Mesendoderm (in vitro differentiated cells): ENCODE results near the gene NLRC5.
"Not testable (repeated sequence)": the region's sequence is repeated elsewhere in the genome, so short reads cannot be mapped to it uniquely, and the experiment has no call there.

Experiments
- DNase-seq: peaks from one replicate; pipeline ENCODE4 v3.0.0; 2013
- H2AK5ac ChIP-seq: 2 replicates; pipeline ENCODE4 v1.6.1; 2013; ENCODE audit warnings: low read length, inconsistent platforms
- H2BK120ac ChIP-seq: 2 replicates; pipeline ENCODE4 v1.6.1; 2013; ENCODE audit warnings: low read depth, mild to moderate bottlenecking, low read length, moderate library complexity, mixed read lengths
- H2BK15ac ChIP-seq: replicated peaks from 2 replicates; pipeline ENCODE4 v1.6.1; 2013; ENCODE audit warnings: low read depth, mild to moderate bottlenecking, moderate library complexity
- H2BK5ac ChIP-seq: 2 replicates; pipeline ENCODE4 v1.6.1; 2013; ENCODE audit warnings: low read length, inconsistent platforms
- H3K18ac ChIP-seq: 2 replicates; pipeline ENCODE4 v1.6.1; 2013; ENCODE audit warnings: mild to moderate bottlenecking, low read length, mixed read lengths
- H3K23ac ChIP-seq: one replicate; pipeline ENCODE4 v1.6.1; 2013; ENCODE audit warnings: low read length
- H3K27ac ChIP-seq: 2 replicates; pipeline ENCODE4 v1.5.1; 2013; ENCODE audit warnings: low read depth, mild to moderate bottlenecking, inconsistent platforms, low read length, moderate library complexity
- H3K27me3 ChIP-seq: 2 replicates; pipeline ENCODE4 v1.6.1; 2013; ENCODE audit warnings: low read length, control low read depth, mild to moderate bottlenecking, inconsistent platforms; ENCODE audit not compliant: insufficient read depth, poor library complexity
- H3K36me3 ChIP-seq: 2 replicates; pipeline ENCODE4 v1.6.1; 2013; ENCODE audit warnings: low read length, inconsistent platforms; ENCODE audit not compliant: control insufficient read depth, insufficient read depth
- H3K4ac ChIP-seq: one replicate; pipeline ENCODE4 v1.6.1; 2013; ENCODE audit warnings: low read depth, mild to moderate bottlenecking, low read length, moderate library complexity
- H3K4me1 ChIP-seq: 2 replicates; pipeline ENCODE4 v1.6.1; 2013; ENCODE audit warnings: low read depth, low read length, inconsistent platforms; ENCODE audit not compliant: control insufficient read depth
- H3K4me2 ChIP-seq: 2 replicates; pipeline ENCODE4 v1.6.1; 2013; ENCODE audit warnings: low read length
- H3K4me3 ChIP-seq: 2 replicates; pipeline ENCODE4 v1.5.1; 2013; ENCODE audit warnings: mild to moderate bottlenecking, low read length
- H3K56ac ChIP-seq: one replicate; pipeline ENCODE4 v1.6.1; 2013; ENCODE audit warnings: low read length
- H3K79me1 ChIP-seq: 2 replicates; pipeline ENCODE4 v1.6.1; 2013; ENCODE audit warnings: low read length, inconsistent platforms
- H3K79me2 ChIP-seq: 2 replicates; pipeline ENCODE4 v1.6.1; 2013; ENCODE audit warnings: mild to moderate bottlenecking, low read length; ENCODE audit not compliant: control insufficient read depth, insufficient read depth
- H3K9ac ChIP-seq: 2 replicates; pipeline ENCODE4 v1.6.1; 2013; ENCODE audit warnings: low read length, inconsistent platforms
- H4K5ac ChIP-seq: one replicate; pipeline ENCODE4 v1.6.1; 2013; ENCODE audit warnings: low read length
- H4K8ac ChIP-seq: one replicate; pipeline ENCODE4 v1.6.1; 2013; ENCODE audit warnings: low read depth, mild to moderate bottlenecking, control low read depth, low read length, moderate library complexity
- WGBS: extraction: QIAGEN DNeasy Blood & Tissue Kit; methylation state at CpG from one replicate; pipeline ENCODE4 v1.1.7; 2013; ENCODE audit warnings: low lambda C conversion rate, missing lambda C conversion rate; ENCODE audit not compliant: insufficient coverage; ENCODE audit errors: extremely low coverage; 5-methylcytosine and 5-hydroxymethylcytosine counted together

Gene NLRC5

GRCh38 chr16:56990407-56991286 lies 1.3 kb downstream of the NLRC5 start:
- Histone ChIP-seq H3K4me1 (no peaks in the 10 kb centered on the region), H3K4me3 (no peak overlapping the region)

GRCh38 chr16:56992431-56992830 lies 3.1 kb downstream of the NLRC5 start:
- not testable (repeated sequence) for H3K36me3 ChIP-seq, H3K23ac ChIP-seq, H3K56ac ChIP-seq, H3K18ac ChIP-seq, DNase-seq, H3K4me2 ChIP-seq, H2AK5ac ChIP-seq, H4K5ac ChIP-seq, H2BK5ac ChIP-seq, H3K4me3 ChIP-seq, H3K27ac ChIP-seq, H2BK120ac ChIP-seq, H3K79me2 ChIP-seq, H4K8ac ChIP-seq, H3K4me1 ChIP-seq, H3K4ac ChIP-seq, H3K79me1 ChIP-seq, H2BK15ac ChIP-seq, H3K27me3 ChIP-seq, H3K9ac ChIP-seq
- WGBS = no CpG with 5 or more reads among the region's 1 CpG

More at GRCh38 chr16:56990407-56991286, 1.3 kb downstream of the NLRC5 start:
- H3K23ac ChIP-seq = no peak overlapping the region
- no peak overlapping the region for H2BK120ac ChIP-seq
- H4K8ac ChIP-seq = no peak overlapping the region
- no peak overlapping the region for H3K56ac ChIP-seq
- no peaks in the 10 kb centered on the region for H3K79me1 ChIP-seq
- H3K36me3 ChIP-seq = no peaks in the 10 kb centered on the region
- H2BK5ac ChIP-seq = no peak overlapping the region
- WGBS = no CpG with 5 or more reads among the region's 16 CpGs
- H4K5ac ChIP-seq = no peak overlapping the region
- peaks cover 8% of the 10 kb centered on the region for H3K27me3 ChIP-seq
- no peak for DNase-seq
- no peak overlapping the region for H3K27ac ChIP-seq
- H3K79me2 ChIP-seq = no peaks in the 10 kb centered on the region
- no peak overlapping the region for H3K18ac ChIP-seq
- no peak overlapping the region for H3K4me2 ChIP-seq
- H2BK15ac ChIP-seq = no peak overlapping the region
- H2AK5ac ChIP-seq = no peak overlapping the region
- H3K4ac ChIP-seq = no peak overlapping the region
- H3K9ac ChIP-seq = no peak overlapping the region

GRCh38 chr16:56993204-56993603 lies 3.8 kb downstream of the NLRC5 start:
- H3K4me3 ChIP-seq = no peak overlapping the region
- H4K5ac ChIP-seq = no peak overlapping the region
- DNase-seq = no peak
- no peak overlapping the region for H3K27ac ChIP-seq
- no peak overlapping the region for H2AK5ac ChIP-seq
- H3K56ac ChIP-seq = no peak overlapping the region
- no peaks in the 10 kb centered on the region for H3K4me1 ChIP-seq
- no peaks in the 10 kb centered on the region for H3K36me3 ChIP-seq
- H2BK15ac ChIP-seq = no peak overlapping the region
- no CpG with 5 or more reads among the region's 2 CpGs for WGBS
- H3K18ac ChIP-seq = no peak overlapping the region
- H3K9ac ChIP-seq = no peak overlapping the region
- H4K8ac ChIP-seq = no peak overlapping the region
- no peaks in the 10 kb centered on the region for H3K79me2 ChIP-seq
- no peak overlapping the region for H3K4me2 ChIP-seq
- H2BK5ac ChIP-seq = no peak overlapping the region
- no peaks in the 10 kb centered on the region for H3K79me1 ChIP-seq
- peaks cover 8% of the 10 kb centered on the region for H3K27me3 ChIP-seq
- H3K23ac ChIP-seq = no peak overlapping the region
- no peak overlapping the region for H2BK120ac ChIP-seq
- no peak overlapping the region for H3K4ac ChIP-seq

- no peaks in the 10 kb centered on the region for H3K36me3 ChIP-seq
- H3K4ac ChIP-seq = no peak overlapping the region
- H3K4me1 ChIP-seq = no peaks in the 10 kb centered on the region
- no peak overlapping the region for H3K27ac ChIP-seq
- no peak overlapping the region for H3K4me2 ChIP-seq
- H3K79me2 ChIP-seq = no peaks in the 10 kb centered on the region
- no peak overlapping the region for H4K8ac ChIP-seq
- no peak overlapping the region for H3K9ac ChIP-seq
- H3K56ac ChIP-seq = no peak overlapping the region
- no peak overlapping the region for H2BK5ac ChIP-seq
- H2AK5ac ChIP-seq = no peak overlapping the region
- no peak for DNase-seq
- H3K79me1 ChIP-seq = no peaks in the 10 kb centered on the region
- WGBS = no CpG with 5 or more reads among the region's 5 CpGs
- H4K5ac ChIP-seq = no peak overlapping the region
- no peak overlapping the region for H2BK120ac ChIP-seq
- H3K18ac ChIP-seq = no peak overlapping the region
- peaks cover 7% of the 10 kb centered on the region for H3K27me3 ChIP-seq
- no peak overlapping the region for H3K23ac ChIP-seq
- no peak overlapping the region for H3K4me3 ChIP-seq
- no peak overlapping the region for H2BK15ac ChIP-seq
Observed at GRCh38 chr16:56994311-56994710, 5.0 kb downstream of the NLRC5 start.

GRCh38 chr16:56995136-56995805 lies 5.9 kb downstream of the NLRC5 start:
- no peaks in the 10 kb centered on the region for H3K4me1 ChIP-seq
- H3K27me3 ChIP-seq = peaks cover 2% of the 10 kb centered on the region
- no peak overlapping the region for H4K8ac ChIP-seq
- H3K79me2 ChIP-seq = no peaks in the 10 kb centered on the region
- H3K56ac ChIP-seq = no peak overlapping the region
- no peak for DNase-seq
- H3K18ac ChIP-seq = no peak overlapping the region
- no peak overlapping the region for H2AK5ac ChIP-seq
- H2BK5ac ChIP-seq = no peak overlapping the region
- no peaks in the 10 kb centered on the region for H3K36me3 ChIP-seq
- no peak overlapping the region for H3K9ac ChIP-seq
- H3K27ac ChIP-seq = no peak overlapping the region
- no peaks in the 10 kb centered on the region for H3K79me1 ChIP-seq
- H4K5ac ChIP-seq = no peak overlapping the region
- no peak overlapping the region for H3K4me2 ChIP-seq
- H3K23ac ChIP-seq = no peak overlapping the region
- H3K4ac ChIP-seq = no peak overlapping the region
- no CpG with 5 or more reads among the region's 12 CpGs for WGBS
- no peak overlapping the region for H2BK120ac ChIP-seq
- H3K4me3 ChIP-seq = no peak overlapping the region
- no peak overlapping the region for H2BK15ac ChIP-seq
